ENCODE results near the gene HSD11B2.

Gene HSD11B2

GRCh38 chr16:67392301-67393059 lies 38.4 kb upstream of the HSD11B2 start:
- no peaks in the 10 kb centered on the region for H3K9me3 ChIP-seq (ENCODE audit: low read length)
- TF ChIP-seq CTCF (IDR thresholded peaks at IDR 0.05; ENCODE audit: low read length), result no peak
- no peak for TF ChIP-seq EZH2 (IDR thresholded peaks at IDR 0.05; ENCODE audit: borderline replicate concordance, low read length)
- H3K9ac ChIP-seq (ENCODE audit: low read length), result no peak overlapping the region
- H3K27ac ChIP-seq (ENCODE audit: low read depth, low read length, poor library complexity, severe bottlenecking), result no peak overlapping the region
- H3K36me3 ChIP-seq (ENCODE audit: insufficient read depth, low read length), result no peaks in the 10 kb centered on the region
- no peak overlapping the region for H3K4me2 ChIP-seq (ENCODE audit: low read length)
- no peaks in the 10 kb centered on the region for H3K27me3 ChIP-seq (ENCODE audit: insufficient read depth, low read length)
- no peaks in the 10 kb centered on the region for H3K4me1 ChIP-seq (ENCODE audit: insufficient read depth, low read length, severe bottlenecking)
- H3K4me3 ChIP-seq (ENCODE audit: low read depth, low read length, poor library complexity, severe bottlenecking), result no peak overlapping the region
- no peak overlapping the region for H2AFZ ChIP-seq (ENCODE audit: low read length)
- no peaks in the 10 kb centered on the region for H3K9me2 ChIP-seq (ENCODE audit: low read depth, low read length)
- H3F3A ChIP-seq (ENCODE audit: insufficient read depth, low read length), result no peaks in the 10 kb centered on the region
- H4K20me1 ChIP-seq (ENCODE audit: insufficient read depth, low read length), result no peaks in the 10 kb centered on the region
- H3K79me2 ChIP-seq (ENCODE audit: insufficient read depth, low read length), result no peaks in the 10 kb centered on the region

DNA sequence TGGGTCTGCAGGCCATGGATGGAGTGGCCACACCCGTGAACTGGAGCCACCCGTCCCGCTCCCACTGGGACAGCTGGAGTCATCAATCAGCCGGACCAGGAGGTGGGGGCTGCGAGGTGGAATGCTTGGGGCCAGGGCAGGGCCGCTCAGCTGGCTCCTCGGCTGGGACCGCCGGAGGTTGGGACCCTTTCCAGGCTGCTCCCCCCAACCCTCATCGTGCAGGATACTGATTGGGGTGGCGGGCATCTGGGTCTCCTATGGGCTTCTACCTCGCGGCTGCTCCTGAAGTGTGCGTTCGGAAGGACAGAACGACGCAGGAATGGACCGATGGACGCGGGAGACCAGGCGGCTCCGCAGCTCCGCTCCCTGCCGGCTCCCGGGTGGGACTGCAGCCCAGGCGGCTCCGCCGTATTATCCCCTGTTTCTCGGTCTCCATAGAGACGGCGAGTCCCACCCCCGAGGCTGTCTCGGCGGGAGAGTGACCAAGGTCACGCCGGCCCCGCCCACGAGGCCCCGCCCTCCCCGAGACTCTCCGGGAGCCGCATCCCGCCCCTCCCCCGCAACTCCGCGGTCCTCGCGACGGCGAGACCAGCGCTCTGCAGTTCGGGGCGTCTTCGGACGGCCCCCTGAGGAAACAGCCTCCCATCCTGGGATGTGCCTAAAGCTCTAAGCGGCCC lies 37.7 kb upstream of the HSD11B2 start, which contains the start of gene TPPP3:
Gene TPPP3, minus strand, starts transcription at position 388 of the 677 bp plus-strand sequence. CDS start 2,387 bp downstream, outside the sequence.
- Histone ChIP-seq H3K27ac (ENCODE audit: low read depth, low read length, poor library complexity, severe bottlenecking) (no peak within 1 kb of the TSS), H3K9ac (ENCODE audit: low read length) (no peak within 1 kb of the TSS), H2AFZ (ENCODE audit: low read length) (no peak within 1 kb of the TSS)

DNA sequence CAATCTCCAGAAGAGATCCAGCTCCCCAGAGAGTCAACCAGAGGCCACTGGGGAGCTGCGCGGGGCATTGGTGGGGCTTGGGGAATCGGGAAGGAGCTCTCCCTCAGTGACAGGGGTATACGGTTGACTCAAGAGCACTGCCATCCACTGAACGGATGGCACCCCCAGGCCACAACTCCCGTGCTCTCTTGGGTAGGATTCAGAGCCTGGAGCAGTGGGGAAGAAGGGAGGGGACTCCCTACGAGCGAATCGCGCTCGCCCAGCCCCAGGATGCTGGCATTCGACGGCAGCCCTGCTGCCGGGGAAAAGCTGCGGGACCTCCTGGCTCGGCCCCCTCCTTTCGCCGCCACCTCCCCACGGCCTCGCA lies 37.1 kb upstream of the HSD11B2 start:
- no peaks in the 10 kb centered on the region for H3K79me2 ChIP-seq (ENCODE audit: insufficient read depth, low read length)
- no peaks in the 10 kb centered on the region for H4K20me1 ChIP-seq (ENCODE audit: insufficient read depth, low read length)
- no peaks in the 10 kb centered on the region for H3K4me1 ChIP-seq (ENCODE audit: insufficient read depth, low read length, severe bottlenecking)
- no peaks in the 10 kb centered on the region for H3K9me3 ChIP-seq (ENCODE audit: low read length)
- H3F3A ChIP-seq (ENCODE audit: insufficient read depth, low read length), result no peaks in the 10 kb centered on the region
- H3K4me2 ChIP-seq (ENCODE audit: low read length), result no peak overlapping the region
- H3K27ac ChIP-seq (ENCODE audit: low read depth, low read length, poor library complexity, severe bottlenecking), result no peak overlapping the region
- H3K4me3 ChIP-seq (ENCODE audit: low read depth, low read length, poor library complexity, severe bottlenecking), result no peak overlapping the region
- H2AFZ ChIP-seq (ENCODE audit: low read length), result no peak overlapping the region
- TF ChIP-seq EZH2 (IDR thresholded peaks at IDR 0.05; ENCODE audit: borderline replicate concordance, low read length), result no peak
- TF ChIP-seq CTCF (IDR thresholded peaks at IDR 0.05; ENCODE audit: low read length), result no peak
- no peaks in the 10 kb centered on the region for H3K36me3 ChIP-seq (ENCODE audit: insufficient read depth, low read length)
- no peaks in the 10 kb centered on the region for H3K9me2 ChIP-seq (ENCODE audit: low read depth, low read length)
- no peak overlapping the region for H3K9ac ChIP-seq (ENCODE audit: low read length)
- H3K27me3 ChIP-seq (ENCODE audit: insufficient read depth, low read length), result no peaks in the 10 kb centered on the region

More for the DNA sequence above, 37.7 kb upstream of the HSD11B2 start, which contains the start of gene TPPP3:
- TF ChIP-seq CTCF (IDR thresholded peaks at IDR 0.05; ENCODE audit: low read length) (no peak), EZH2 (IDR thresholded peaks at IDR 0.05; ENCODE audit: borderline replicate concordance, low read length) (no peak)
- no peaks in the 10 kb centered on the region for H3K79me2 ChIP-seq (ENCODE audit: insufficient read depth, low read length)
- no peaks in the 10 kb centered on the region for H4K20me1 ChIP-seq (ENCODE audit: insufficient read depth, low read length)
- H3F3A ChIP-seq (ENCODE audit: insufficient read depth, low read length), result no peaks in the 10 kb centered on the region
- no peaks in the 10 kb centered on the region for H3K9me2 ChIP-seq (ENCODE audit: low read depth, low read length)
- no peaks in the 10 kb centered on the region for H3K9me3 ChIP-seq (ENCODE audit: low read length)
- no peaks in the 10 kb centered on the region for H3K36me3 ChIP-seq (ENCODE audit: insufficient read depth, low read length)
- no peak within 1 kb of the TSS for H3K4me3 ChIP-seq (ENCODE audit: low read depth, low read length, poor library complexity, severe bottlenecking)
- H3K27me3 ChIP-seq (ENCODE audit: insufficient read depth, low read length), result no peaks in the 10 kb centered on the region
- H3K4me1 ChIP-seq (ENCODE audit: insufficient read depth, low read length, severe bottlenecking), result no peaks in the 10 kb centered on the region
- H3K4me2 ChIP-seq (ENCODE audit: low read length), result no peak within 1 kb of the TSS
